Stimulated activated CD4-positive, alpha-beta T cell treated with anti-CD3 and anti-CD28 coated beads, Interleukin-4, amount 100 ng/mL, for 1 hour (primary cell): ENCODE data around the gene NKG7.

Experiments
- DNase-seq: peaks from one replicate; pipeline ENCODE4 v3.0.0-alpha.2; 2020

Gene NKG7

GRCh38 chr19:51389143-51389542, 16.7 kb upstream of the NKG7 start:
- DNase-seq, result no peak

GRCh38 chr19:51387924-51388389, 15.5 kb upstream of the NKG7 start, which contains the start of gene LIM2:
Gene LIM2, minus strand, starts transcription at chr19:51387974. Its CDS starts 531 bp downstream, at chr19:51387443.
- no peak for DNase-seq

- no peak for DNase-seq
Observed at GRCh38 chr19:51386882-51387520, 14.5 kb upstream of the NKG7 start.

- no peak for DNase-seq
Observed at GRCh38 chr19:51382004-51382403, 9.6 kb upstream of the NKG7 start.

- no peak for DNase-seq
Observed at GRCh38 chr19:51380379-51380778, 7.9 kb upstream of the NKG7 start.

GRCh38 chr19:51377422-51377821, 5.0 kb upstream of the NKG7 start:
- DNase-seq, result no peak

GRCh38 chr19:51375504-51376221, 3.2 kb upstream of the NKG7 start:
- DNase-seq, result no peak

- DNase-seq, result no peak
Observed at GRCh38 chr19:51372021-51372648, 319 bp downstream of the NKG7 start.

- DNase-seq, result no peak
Observed at GRCh38 chr19:51371186-51371690, 1.2 kb downstream of the NKG7 start.

GRCh38 chr19:51370230-51370629, 2.2 kb downstream of the NKG7 start:
- no peak for DNase-seq

- DNase-seq, result no peak
Observed at GRCh38 chr19:51368366-51369282, 3.8 kb downstream of the NKG7 start, which contains the start of gene CLDND2. Gene CLDND2, minus strand, starts transcription at chr19:51369003. Its CDS starts 426 bp downstream, at chr19:51368577.

- DNase-seq, result peak; percentile 96
Observed at GRCh38 chr19:51367565-51368365, 4.7 kb downstream of the NKG7 start.

GRCh38 chr19:51367255-51367564, 5.2 kb downstream of the NKG7 start:
- no peak for DNase-seq

- DNase-seq, result peak; percentile 92
Observed at GRCh38 chr19:51366389-51367254, 5.8 kb downstream of the NKG7 start.

- DNase-seq, result no peak
Observed at GRCh38 chr19:51365965-51366388, 6.5 kb downstream of the NKG7 start, which contains the start of gene ETFB. Gene ETFB, minus strand, starts transcription at chr19:51366388. Its CDS starts 62 bp downstream, at chr19:51366326.

- no peak for DNase-seq
Observed at GRCh38 chr19:51365211-51365964, 7.1 kb downstream of the NKG7 start.

GRCh38 chr19:51364200-51365106, 8.0 kb downstream of the NKG7 start:
- no peak for DNase-seq

GRCh38 chr19:51361239-51361638, 11.2 kb downstream of the NKG7 start:
- DNase-seq, result no peak

GRCh38 chr19:51359294-51359693, 13.2 kb downstream of the NKG7 start:
- DNase-seq, result no peak
